CD14-positive monocyte (primary cell): ENCODE results near the gene IMPA2. TPM values are rescaled to one million over a fixed set of nuclear protein-coding genes. Genes with fewer than 3 reads are reported as not detected.

Experiments used
- DNase-seq, 3 donors: peaks; one replicate each; pipeline ENCODE4 v3.0.0-alpha.2; 2011 to 2022
- H2AFZ ChIP-seq: 2 replicates; pipeline ENCODE4 v1.6.0; 2012; ENCODE audit warnings: mild to moderate bottlenecking, low read depth, low read length, inconsistent platforms; ENCODE audit not compliant: insufficient read depth, poor library complexity, severe bottlenecking
- H3K27ac ChIP-seq, 2 donors: 1 replicate in 1 of 2; 2 replicates in 1 of 2; pipeline ENCODE4 v1.5.1; 2012 to 2013; ENCODE audit warnings: low read length in 2 of 2, control low read depth in 1 of 2, inconsistent platforms in 1 of 2, low read depth in 1 of 2, mild to moderate bottlenecking in 1 of 2
- H3K27me3 ChIP-seq, 2 donors: one replicate each; pipeline versions ENCODE4 v1.6.0 to v1.6.1; 2011 to 2013; ENCODE audit warnings: low read length in 2 of 2; ENCODE audit not compliant: control insufficient read depth in 2 of 2, insufficient read depth in 2 of 2
- H3K36me3 ChIP-seq, 2 donors: replicated peaks in 1 of 2; 1 replicate in 1 of 2; 2 replicates in 1 of 2; pipeline versions ENCODE4 v1.5.1 to v1.6.1; 2012 to 2013; ENCODE audit warnings: low read length in 2 of 2, control low read depth in 1 of 2, inconsistent platforms in 1 of 2, mild to moderate bottlenecking in 1 of 2; ENCODE audit not compliant: insufficient read depth in 2 of 2, control insufficient read depth in 1 of 2
- H3K4me1 ChIP-seq, 2 donors: 1 replicate in 1 of 2; 2 replicates in 1 of 2; pipeline versions ENCODE4 v1.5.1 to v1.6.1; 2012 to 2013; ENCODE audit warnings: low read length in 2 of 2, control low read depth in 1 of 2, inconsistent platforms in 1 of 2, mild to moderate bottlenecking in 1 of 2, moderate library complexity in 1 of 2; ENCODE audit not compliant: insufficient read depth in 2 of 2, control insufficient read depth in 1 of 2
- H3K4me2 ChIP-seq: replicated peaks from 2 replicates; pipeline ENCODE3; 2012; ENCODE audit warnings: low read length, moderate library complexity, mild to moderate bottlenecking; ENCODE audit not compliant: poor library complexity, severe bottlenecking; ENCODE audit errors: extremely low read depth
- H3K4me3 ChIP-seq, 3 experiments: fragments of 200-600 bp in 1 of 3; sonication (generic) in 1 of 3; replicated peaks in 1 of 3; 1 replicate in 2 of 3; 2 replicates in 1 of 3; pipeline ENCODE4 v1.5.1; 2011 to 2013; ENCODE audit warnings: low read length in 3 of 3, mild to moderate bottlenecking in 3 of 3, control low read depth in 2 of 3, low read depth in 2 of 3, inconsistent platforms in 1 of 3, moderate library complexity in 1 of 3
- H3K79me2 ChIP-seq: 2 replicates; pipeline ENCODE4 v1.6.0; 2012; ENCODE audit warnings: mild to moderate bottlenecking, control low read depth, inconsistent platforms, low read length, moderate library complexity; ENCODE audit not compliant: insufficient read depth
- H3K9ac ChIP-seq: 2 replicates; pipeline ENCODE4 v1.6.0; 2017; ENCODE audit warnings: low read length, mild to moderate bottlenecking; ENCODE audit not compliant: insufficient read depth, poor library complexity, severe bottlenecking
- H3K9me3 ChIP-seq, 2 donors: replicated peaks in 1 of 2; 1 replicate in 1 of 2; 2 replicates in 1 of 2; pipeline versions ENCODE4 v1.5.1 to v1.6.1; 2012 to 2013; ENCODE audit warnings: low read length in 2 of 2, control low read depth in 1 of 2; ENCODE audit not compliant: control insufficient read depth in 1 of 2, insufficient read depth in 1 of 2
- H4K20me1 ChIP-seq: 2 replicates; pipeline ENCODE4 v1.6.0; 2012; ENCODE audit warnings: mild to moderate bottlenecking, low read length, control low read depth, moderate library complexity; ENCODE audit not compliant: insufficient read depth
- H3K27ac Mint-ChIP-seq, 7 donors: one replicate each; pipeline ENCODE4 v1.8.0; 2020; ENCODE audit warnings: mild to moderate bottlenecking in 7 of 7, mixed read lengths in 7 of 7, moderate library complexity in 6 of 7, inconsistent platforms in 2 of 7
- H3K27me3 Mint-ChIP-seq, 3 donors: one replicate each; pipeline ENCODE4 v1.8.0; 2021 to 2022; ENCODE audit warnings: low read depth in 3 of 3, mild to moderate bottlenecking in 3 of 3, mixed read lengths in 3 of 3, moderate library complexity in 3 of 3, inconsistent platforms in 1 of 3
- H3K36me3 Mint-ChIP-seq, 2 donors: one replicate each; pipeline ENCODE4 v1.8.0; 2020; ENCODE audit warnings: mixed read lengths in 2 of 2, inconsistent platforms in 1 of 2, mild to moderate bottlenecking in 1 of 2
- H3K4me1 Mint-ChIP-seq: one replicate; pipeline ENCODE4 v1.8.0; 2020; ENCODE audit warnings: mild to moderate bottlenecking, mixed read lengths
- H3K4me3 Mint-ChIP-seq, 2 donors: one replicate each; pipeline ENCODE4 v1.8.0; 2020; ENCODE audit warnings: mild to moderate bottlenecking in 2 of 2, mixed read lengths in 2 of 2, moderate library complexity in 1 of 2
- H3K9me3 Mint-ChIP-seq, 7 donors: one replicate each; pipeline ENCODE4 v1.8.0; 2020 to 2022; ENCODE audit warnings: mixed read lengths in 7 of 7, mild to moderate bottlenecking in 6 of 7, moderate library complexity in 6 of 7, inconsistent platforms in 2 of 7
- CTCF ChIP-seq: fragments of 200-600 bp; IDR thresholded peaks from one replicate; pipeline ENCODE4 v1.8.0; 2022; ENCODE audit warnings: antibody characterized with exemption, mild to moderate bottlenecking
- WGBS: methylation state at CpG from one replicate; pipeline ENCODE4 v1.1.5; 2013; ENCODE audit warnings: missing lambda C conversion rate; ENCODE audit not compliant: insufficient coverage; 5-methylcytosine and 5-hydroxymethylcytosine counted together
- intact Hi-C, 2 donors: fragments of 100-400 bp; cut with micrococcal nuclease; formaldehyde crosslinking; loops; one replicate each; pipeline versions ENCODE4 v1.15.0 to v1.15.1; 2023
- polyA plus RNA-seq, 3 donors: library from polyadenylated mRNA; depleted of rRNA in 1 of 3; unstranded in 2 of 3; stranded (reverse) in 1 of 3; fragments of 300-500 nt in 2 of 3; fragments of >200 nt in 1 of 3; fragmentation: Illumina TruSeq in 2 of 3; gene quantifications; 1 replicate in 2 of 3; 2 replicates in 1 of 3; pipeline ENCODE4 v1.2.3, GENCODE V29; 2012 to 2021

Gene IMPA2
- polyA plus RNA-seq, 3 donors: 97.4 to 186 (median 145) TPM

- no CpG with 5 or more reads among the region's 1 CpG for WGBS
- Histone ChIP-seq H3K36me3 (no peaks in the 10 kb centered on the region), H3K27ac (no peak overlapping the region), H3K79me2 (no peaks in the 10 kb centered on the region), H3K9ac (no peak overlapping the region), H2AFZ (no peak overlapping the region), H3K4me1 (no peaks in the 10 kb centered on the region), H4K20me1 (no peaks in the 10 kb centered on the region), H3K27me3 (peaks cover 0 to 6% of the 10 kb centered on the region in 2 donors), H3K4me3 (no peak overlapping the region), H3K4me2 (no peak overlapping the region), H3K9me3 (peaks cover 0 to 1% of the 10 kb centered on the region in 2 donors)
- H3K27me3 Mint-ChIP-seq: peaks cover 6 to 26% (median 19%) of the 10 kb centered on the region in 3 donors
- peaks cover 4% of the 10 kb centered on the region for H3K4me1 Mint-ChIP-seq
- no peak for TF ChIP-seq CTCF
- intact Hi-C loops: no loop called here
- no peak overlapping the region for H3K4me3 Mint-ChIP-seq
- no peak for DNase-seq
- peaks cover 0 to 5% (median 0%) of the 10 kb centered on the region in 7 donors for H3K9me3 Mint-ChIP-seq
- H3K36me3 Mint-ChIP-seq: no peaks in the 10 kb centered on the region
- no peak overlapping the region for H3K27ac Mint-ChIP-seq
These were observed 91.7 kb downstream of the IMPA2 start for GRCh38 chr18:12072996-12073395.

GRCh38 chr18:12074736-12075135 is 93.4 kb downstream of the IMPA2 start:
- no peaks in the 10 kb centered on the region for H3K36me3 Mint-ChIP-seq

More at GRCh38 chr18:12074736-12075135, 93.4 kb downstream of the IMPA2 start:
- no peaks in the 10 kb centered on the region for H3K36me3 ChIP-seq
- WGBS: no CpG with 5 or more reads among the region's 3 CpGs
- no peak overlapping the region for H3K9ac ChIP-seq
- DNase-seq: no peak
- Mint-ChIP-seq H3K27me3 (peaks cover 6 to 28% (median 19%) of the 10 kb centered on the region in 3 donors), H3K4me1 (peaks cover 4% of the 10 kb centered on the region), H3K9me3 (peaks cover 0 to 4% (median 0%) of the 10 kb centered on the region in 7 donors), H3K4me3 (no peak overlapping the region), H3K27ac (no peak overlapping the region)
- H3K9me3 ChIP-seq: no peaks in the 10 kb centered on the region
- TF ChIP-seq CTCF: no peak
- H3K27ac ChIP-seq: no peak overlapping the region
- no peaks in the 10 kb centered on the region for H3K79me2 ChIP-seq
- H3K27me3 ChIP-seq: peaks cover 2 to 6% of the 10 kb centered on the region in 2 donors
- H4K20me1 ChIP-seq: no peaks in the 10 kb centered on the region
- no peak overlapping the region for H2AFZ ChIP-seq
- intact Hi-C loops: no loop called here
- H3K4me3 ChIP-seq: no peak overlapping the region
- no peak overlapping the region for H3K4me2 ChIP-seq
- no peaks in the 10 kb centered on the region for H3K4me1 ChIP-seq
